H1 (cell line): ENCODE results near the gene FSCN2. TPM values are rescaled to one million over a fixed set of nuclear protein-coding genes. Genes with fewer than 3 reads are reported as not detected.

ENCODE experiments used
- CTCF ChIA-PET: fragments of 300-600 bp; sonication (Branson Sonifier 250); formaldehyde crosslinking; loops from one replicate; lab custom pipeline; 2021; ENCODE audit not compliant: partially characterized antibody; lab: Charles Lee
- POLR2A ChIA-PET: fragments of 300-600 bp; sonication (Branson Sonifier 250); formaldehyde crosslinking; loops from one replicate; lab custom pipeline; 2021; ENCODE audit warnings: inconsistent platforms; ENCODE audit not compliant: partially characterized antibody; lab: Charles Lee
- DNase-seq, 2 experiments: peaks; one replicate each; pipeline versions ENCODE4 v3.0.0 to v3.0.0-alpha.2; 2010 to 2022; ENCODE audit warnings: low spot score in 2 of 2, low read depth in 1 of 2, mixed read lengths in 1 of 2
- FAIRE-seq: peaks from 2 replicates; lab custom pipeline; 2011; peaks lifted over from hg19 to GRCh38; lab: Jason Lieb, UNC
- H2AFZ ChIP-seq: 2 replicates; pipeline ENCODE4 v1.8.1; 2012; ENCODE audit warnings: low read length, inconsistent platforms
- H2AK5ac ChIP-seq: 2 replicates; pipeline ENCODE4 v1.6.1; 2013; ENCODE audit warnings: low read depth, low read length
- H2BK120ac ChIP-seq: replicated peaks from 2 replicates; pipeline ENCODE3; 2013; ENCODE audit warnings: low read depth, low read length, inconsistent platforms
- H2BK12ac ChIP-seq: 2 replicates; pipeline ENCODE4 v1.6.1; 2013; ENCODE audit warnings: low read depth, low read length
- H2BK15ac ChIP-seq: 2 replicates; pipeline ENCODE4 v1.6.1; 2013; ENCODE audit warnings: low read length
- H2BK20ac ChIP-seq: 2 replicates; pipeline ENCODE4 v1.6.1; 2013; ENCODE audit warnings: low read length
- H2BK5ac ChIP-seq: 2 replicates; pipeline ENCODE4 v1.6.1; 2013; ENCODE audit warnings: low read depth, low read length
- H3K14ac ChIP-seq: 2 replicates; pipeline ENCODE4 v1.6.1; 2013; ENCODE audit warnings: inconsistent platforms; ENCODE audit not compliant: insufficient read length
- H3K18ac ChIP-seq: 2 replicates; pipeline ENCODE4 v1.6.1; 2013; ENCODE audit warnings: low read length; ENCODE audit errors: extremely low read depth
- H3K23ac ChIP-seq: 2 replicates; pipeline ENCODE4 v1.6.1; 2013; ENCODE audit warnings: inconsistent platforms; ENCODE audit not compliant: insufficient read length
- H3K23me2 ChIP-seq: 2 replicates; pipeline ENCODE4 v1.6.1; 2013; ENCODE audit warnings: low read depth, low read length
- H3K27ac ChIP-seq: 2 replicates; pipeline ENCODE4 v1.6.1; 2011; ENCODE audit warnings: low read depth, low read length, inconsistent platforms
- H3K27me3 ChIP-seq, 4 experiments: replicated peaks in 1 of 4; 1 replicate in 1 of 4; 2 replicates in 3 of 4; pipeline versions ENCODE4 v1.6.1 to v1.8.1; 2011 to 2013; ENCODE audit warnings: low read length in 3 of 4, mild to moderate bottlenecking in 3 of 4, inconsistent platforms in 2 of 4, mixed read lengths in 2 of 4, moderate library complexity in 1 of 4; ENCODE audit not compliant: control insufficient read depth in 3 of 4, insufficient read depth in 3 of 4; ENCODE audit errors: extremely low read depth in 1 of 4
- H3K36me3 ChIP-seq, 4 experiments: 2 replicates each; pipeline versions ENCODE4 v1.6.1 to v1.8.1; 2011 to 2013; ENCODE audit warnings: mild to moderate bottlenecking in 4 of 4, low read length in 3 of 4, moderate library complexity in 2 of 4, control low read depth in 1 of 4, inconsistent platforms in 1 of 4; ENCODE audit not compliant: insufficient read depth in 4 of 4, control insufficient read depth in 2 of 4
- H3K4ac ChIP-seq: replicated peaks from 2 replicates; pipeline ENCODE3; 2013; ENCODE audit warnings: low read length, low read depth, mixed read lengths, inconsistent platforms; ENCODE audit not compliant: insufficient read length
- H3K4me1 ChIP-seq, 4 experiments: replicated peaks in 1 of 4; 1 replicate in 1 of 4; 2 replicates in 3 of 4; pipeline versions ENCODE4 v1.6.1 to v1.8.1; 2011 to 2013; ENCODE audit warnings: low read length in 3 of 4, inconsistent platforms in 2 of 4, mixed read lengths in 1 of 4; ENCODE audit not compliant: insufficient read depth in 4 of 4, control insufficient read depth in 3 of 4
- H3K4me2 ChIP-seq, 2 experiments: 2 replicates each; pipeline versions ENCODE4 v1.6.1 to v1.8.1; 2011 to 2013; ENCODE audit warnings: low read depth in 2 of 2, low read length in 2 of 2, control low read depth in 1 of 2, inconsistent platforms in 1 of 2, mild to moderate bottlenecking in 1 of 2; ENCODE audit not compliant: insufficient read depth in 1 of 2
- H3K4me3 ChIP-seq, 4 experiments: fragments of 200-600, 300-600 bp in 1 of 4; sonication (generic), shearing (Covaris generic), sonication (Bioruptor Twin) in 1 of 4; 2 replicates each; pipeline versions ENCODE4 v1.5.1 to v1.8.1; 2011 to 2016; ENCODE audit warnings: low read length in 4 of 4, low read depth in 3 of 4, control low read depth in 2 of 4, inconsistent platforms in 2 of 4, mild to moderate bottlenecking in 2 of 4, mixed read lengths in 1 of 4, moderate library complexity in 1 of 4; ENCODE audit not compliant: insufficient read depth in 2 of 4; ENCODE audit errors: extremely low read depth in 1 of 4
- H3K56ac ChIP-seq: replicated peaks from 2 replicates; pipeline ENCODE3; 2013; ENCODE audit warnings: low read depth, mild to moderate bottlenecking, mixed read lengths, low read length, inconsistent platforms; ENCODE audit not compliant: insufficient read length
- H3K79me1 ChIP-seq: 2 replicates; pipeline ENCODE4 v1.6.1; 2013; ENCODE audit warnings: low read depth, low read length, control low read depth
- H3K79me2 ChIP-seq, 2 experiments: 2 replicates each; pipeline versions ENCODE4 v1.6.1 to v1.8.1; 2012 to 2013; ENCODE audit warnings: low read length in 2 of 2, mild to moderate bottlenecking in 2 of 2, inconsistent platforms in 1 of 2; ENCODE audit not compliant: insufficient read depth in 2 of 2, control insufficient read depth in 1 of 2
- H3K9ac ChIP-seq, 4 experiments: replicated peaks in 1 of 4; 1 replicate in 1 of 4; 2 replicates in 3 of 4; pipeline versions ENCODE4 v1.6.1 to v1.8.1; 2011 to 2013; ENCODE audit warnings: low read depth in 3 of 4, low read length in 3 of 4, control low read depth in 2 of 4, mild to moderate bottlenecking in 2 of 4, moderate library complexity in 2 of 4, inconsistent platforms in 1 of 4; ENCODE audit errors: extremely low read depth in 1 of 4
- H3K9me3 ChIP-seq, 2 experiments: 2 replicates each; pipeline versions ENCODE4 v1.6.1 to v1.8.1; 2012 to 2013; ENCODE audit warnings: mild to moderate bottlenecking in 2 of 2, moderate library complexity in 2 of 2, control low read depth in 1 of 2, inconsistent platforms in 1 of 2, low read depth in 1 of 2, low read length in 1 of 2, mixed read lengths in 1 of 2; ENCODE audit not compliant: insufficient read depth in 2 of 2
- H4K20me1 ChIP-seq, 2 experiments: replicated peaks in 1 of 2; 2 replicates each; pipeline versions ENCODE3 to v1.8.1; 2011 to 2013; ENCODE audit warnings: inconsistent platforms in 2 of 2, low read length in 2 of 2, mild to moderate bottlenecking in 1 of 2; ENCODE audit not compliant: insufficient read depth in 2 of 2, control insufficient read depth in 1 of 2
- H4K5ac ChIP-seq: 2 replicates; pipeline ENCODE4 v1.6.1; 2013; ENCODE audit warnings: low read length, low read depth, mixed read lengths, inconsistent platforms; ENCODE audit not compliant: insufficient read length
- H4K8ac ChIP-seq: 2 replicates; pipeline ENCODE4 v1.8.0; 2013; ENCODE audit warnings: mild to moderate bottlenecking, moderate library complexity, low read length, inconsistent platforms; ENCODE audit not compliant: insufficient read depth; ENCODE audit errors: extremely low read depth
- H4K91ac ChIP-seq: replicated peaks from 2 replicates; pipeline ENCODE3; 2013; ENCODE audit warnings: low read length, mixed read lengths, inconsistent platforms; ENCODE audit not compliant: insufficient read length
- BCL11A ChIP-seq, 2 experiments: IDR thresholded peaks; one replicate each; pipeline ENCODE4 v1.6.1; 2011; ENCODE audit warnings: low read depth in 2 of 2, low read length in 2 of 2, mild to moderate bottlenecking in 2 of 2
- CBX8 ChIP-seq: fragments of 300-800, 300-1000 bp; sonication (generic); IDR thresholded peaks from 2 replicates; pipeline ENCODE4 v1.7.1; 2016; ENCODE audit warnings: low read depth, low read length, borderline replicate concordance
- CHD1 ChIP-seq: IDR thresholded peaks from 2 replicates; pipeline ENCODE4 v1.6.1; 2012; ENCODE audit warnings: low read depth, low read length, improper control_type of control experiment
- CTCF ChIP-seq, 3 experiments: IDR thresholded peaks; 1 replicate in 2 of 3; 2 replicates in 1 of 3; pipeline versions ENCODE4 v1.5.1 to v1.6.1; 2011; ENCODE audit warnings: low read length in 3 of 3, mild to moderate bottlenecking in 3 of 3, inconsistent platforms in 2 of 3, low read depth in 1 of 3, moderate library complexity in 1 of 3; ENCODE audit not compliant: insufficient read depth in 1 of 3; ENCODE audit errors: control extremely low read depth in 1 of 3
- EP300 ChIP-seq, 2 experiments: IDR thresholded peaks; 1 replicate in 1 of 2; 2 replicates in 1 of 2; pipeline ENCODE4 v1.6.1; 2011 to 2012; ENCODE audit warnings: low read depth in 2 of 2, low read length in 2 of 2, mild to moderate bottlenecking in 2 of 2, borderline replicate concordance in 1 of 2, inconsistent platforms in 1 of 2, moderate library complexity in 1 of 2
- GTF2F1 ChIP-seq: IDR thresholded peaks from 2 replicates; pipeline ENCODE4 v1.6.1; 2012; ENCODE audit warnings: low read depth, low read length, improper control_type of control experiment, borderline replicate concordance
- POLR2A ChIP-seq, 2 experiments: IDR thresholded peaks; 1 replicate in 1 of 2; 2 replicates in 1 of 2; pipeline ENCODE4 v1.6.1; 2011; ENCODE audit warnings: low read depth in 2 of 2, low read length in 2 of 2, mild to moderate bottlenecking in 2 of 2; ENCODE audit errors: control extremely low read depth in 1 of 2
- RBBP5 ChIP-seq: IDR thresholded peaks from 2 replicates; pipeline ENCODE4 v1.7.1; 2012; ENCODE audit warnings: low read depth, mild to moderate bottlenecking, inconsistent platforms, low read length, moderate library complexity, borderline replicate concordance
- RNF2 ChIP-seq: fragments of 200-900, 300-1000 bp; sonication (generic); IDR thresholded peaks from 2 replicates; pipeline ENCODE4 v1.7.1; 2016; ENCODE audit warnings: borderline replicate concordance, low read depth, mild to moderate bottlenecking, antibody characterized with exemption, low read length; ENCODE audit not compliant: poor library complexity, severe bottlenecking; ENCODE audit errors: missing control alignments
- TAF1 ChIP-seq: IDR thresholded peaks from 2 replicates; pipeline ENCODE4 v1.6.1; 2011; ENCODE audit warnings: mild to moderate bottlenecking, low read depth, low read length
- WGBS, 2 experiments: shearing (Covaris generic) in 1 of 2; methylation state at CpG; one replicate each; pipeline versions ENCODE4 v1.1.6 to v1.1.7; 2013 to 2015; ENCODE audit warnings: low lambda C conversion rate in 2 of 2, mixed read lengths in 2 of 2, inconsistent platforms in 1 of 2, low coverage in 1 of 2, missing lambda C conversion rate in 1 of 2; ENCODE audit not compliant: insufficient replicate concordance in 2 of 2, insufficient coverage in 1 of 2, insufficient read length in 1 of 2; ENCODE audit errors: extremely low coverage in 1 of 2, missing lambda C conversion rate in 1 of 2; 5-methylcytosine and 5-hydroxymethylcytosine counted together
- polyA plus RNA-seq, 7 experiments: library from polyadenylated mRNA; depleted of rRNA in 3 of 7; stranded (reverse) in 5 of 7; unstranded in 2 of 7; fragments of >200 nt in 5 of 7; fragments of 200-250 nt in 2 of 7; gene quantifications; 1 replicate in 5 of 7; 2 replicates in 1 of 7; 4 replicates in 1 of 7; pipeline versions ENCODE4 v1.2.1 to v1.2.3, GENCODE V29; 2011 to 2013; ENCODE audit warnings: missing spikeins in 2 of 7, mixed read lengths in 2 of 7
- total RNA-seq: library from RNA; stranded (reverse); fragmentation: NEBNext Ultra II Directional; extraction: Animal tissue kit (Norgen Biotek cat#: 25700); gene quantifications from 2 replicates; pipeline ENCODE4 v1.2.1, GENCODE V29; 2021

The FSCN2 gene
- total and polyA plus RNA-seq, 2 of the 8 experiments (the other 6 are each of a cell fraction or from before 2014, with no cell fraction given), result 0.18 to 0.30 TPM

DNA sequence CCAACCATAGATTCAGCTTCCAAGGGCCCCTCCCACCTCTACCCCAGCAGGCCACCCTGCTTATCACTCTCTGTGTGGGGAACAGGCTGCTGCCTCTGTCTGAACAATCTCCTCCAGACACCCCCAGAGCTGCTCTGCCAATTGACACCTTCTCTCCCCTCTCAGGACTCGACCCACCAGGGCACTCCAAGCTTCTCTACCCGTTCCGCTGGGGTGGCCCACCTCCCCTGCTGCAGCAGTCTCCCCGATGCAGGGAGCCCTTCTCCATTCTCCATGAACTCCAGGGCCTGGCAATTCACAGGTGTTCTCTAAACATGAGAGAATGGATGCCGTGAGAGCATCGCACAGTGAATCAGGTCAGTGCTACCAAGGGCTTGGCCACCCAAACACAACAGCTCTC lies 52.3 kb downstream of the FSCN2 start:
- H3K4ac ChIP-seq, result no peak overlapping the region
- no peak overlapping the region for H2BK120ac ChIP-seq
- H3K4me1 ChIP-seq, result no peaks in the 10 kb centered on the region
- no peak overlapping the region for H3K14ac ChIP-seq
- no peak overlapping the region for H2AFZ ChIP-seq
- WGBS, 2 experiments, result 98% methylated on average over 6 of the region's 6 CpGs; no CpG with 5 or more reads in 1 of the 2 experiments
- 0 out of 4 replicates have a peak, but pooled peaks cover 0 to 2% of the 10 kb centered on the region in 2 experiments for H3K79me2 ChIP-seq
- no peak overlapping the region for H2BK20ac ChIP-seq
- no peak overlapping the region for H2AK5ac ChIP-seq
- CTCF ChIA-PET, result interaction anchor here (0.7 to 5.1 kb wide), 2 partner anchors 20 to 25 kb away, joined by 3 to 31 read pairs; no protein-coding TSS in a partner anchor
- no peak overlapping the region for H3K23ac ChIP-seq
- no peak overlapping the region for H3K9ac ChIP-seq
- no peak overlapping the region for H3K27ac ChIP-seq
- no peak overlapping the region for H2BK5ac ChIP-seq
- H3K4me3 ChIP-seq, result no peak overlapping the region
- H3K36me3 ChIP-seq, result peaks cover 6 to 17% (median 16%) of the 10 kb centered on the region in 4 experiments
- no peak overlapping the region for H4K91ac ChIP-seq
- FAIRE-seq, result no peak
- POLR2A ChIA-PET, result interaction anchor here (1.1 to 2.2 kb wide), 4 partner anchors 11 to 50 kb away, joined by 3 to 9 read pairs (median 4); no protein-coding TSS in a partner anchor
- no peaks in the 10 kb centered on the region for H3K9me3 ChIP-seq
- H3K23me2 ChIP-seq, result no peaks in the 10 kb centered on the region
- H3K56ac ChIP-seq, result no peak overlapping the region
- H2BK12ac ChIP-seq, result no peak overlapping the region
- H3K4me2 ChIP-seq, result no peak overlapping the region
- H3K27me3 ChIP-seq, result no peaks in the 10 kb centered on the region
- DNase-seq, result no peak
- H3K79me1 ChIP-seq, result peaks cover 6% of the 10 kb centered on the region
- H3K18ac ChIP-seq, result no peak overlapping the region
- H4K8ac ChIP-seq, result peak overlapping the region; percentile 31; the same call in 1 of the 2 replicates
- peaks cover 11 to 13% of the 10 kb centered on the region in 2 experiments for H4K20me1 ChIP-seq
- H4K5ac ChIP-seq, result no peak overlapping the region
- H2BK15ac ChIP-seq, result no peak overlapping the region
- TF ChIP-seq CTCF (IDR thresholded peaks at IDR 0.05; ENCODE audit: control extremely low read depth in 1 of 3, insufficient read depth in 1 of 3, low read depth in 1 of 3, low read length in 3 of 3), result no peak
- no peak for TF ChIP-seq BCL11A (IDR thresholded peaks at IDR 0.05; ENCODE audit: low read depth in 2 of 2, low read length in 2 of 2)
- no peak for TF ChIP-seq TAF1
- TF ChIP-seq POLR2A (IDR thresholded peaks at IDR 0.05; ENCODE audit: control extremely low read depth in 1 of 2, low read depth in 2 of 2, low read length in 2 of 2), result no peak
- TF ChIP-seq RBBP5, result no peak
- no peak for TF ChIP-seq CHD1
- TF ChIP-seq RNF2, result no peak
- TF ChIP-seq GTF2F1, result no peak
- no peak for TF ChIP-seq CBX8
- no peak for TF ChIP-seq EP300 (IDR thresholded peaks at IDR 0.05; ENCODE audit: borderline replicate concordance in 1 of 2, low read depth in 2 of 2, low read length in 2 of 2)
